Common myeloid progenitor, CD34-positive (primary cell): ENCODE measurements around the gene PTPN2.

Experiments used
- CTCF ChIA-PET: fragments of 350-600 bp; sonication (Branson Sonifier 250); formaldehyde crosslinking; loops from one replicate; lab custom pipeline; 2021; ENCODE audit warnings: antibody characterized with exemption; lab: Charles Lee
- POLR2A ChIA-PET: fragments of 350-600 bp; sonication (Branson Sonifier 250); formaldehyde crosslinking; loops from one replicate; lab custom pipeline; 2021; ENCODE audit warnings: antibody characterized with exemption; lab: Charles Lee
- DNase-seq, 3 donors: peaks; one replicate each; pipeline versions ENCODE4 v3.0.0 to v3.0.0-alpha.2; 2013
- H3K27ac ChIP-seq, 2 experiments: 1 replicate in 1 of 2; 2 replicates in 1 of 2; pipeline ENCODE4 v1.7.0; 2013; ENCODE audit warnings: inconsistent platforms in 2 of 2, low read length in 2 of 2, mild to moderate bottlenecking in 2 of 2, low read depth in 1 of 2, moderate library complexity in 1 of 2; ENCODE audit not compliant: severe bottlenecking in 2 of 2, insufficient read depth in 1 of 2, poor library complexity in 1 of 2
- H3K27me3 ChIP-seq, 5 experiments: replicated peaks in 2 of 5; 1 replicate in 3 of 5; 2 replicates in 2 of 5; pipeline versions ENCODE4 v1.6.1 to v1.7.0; 2013; ENCODE audit warnings: low read length in 4 of 5, mild to moderate bottlenecking in 2 of 5, moderate library complexity in 2 of 5, inconsistent platforms in 1 of 5; ENCODE audit not compliant: insufficient read depth in 5 of 5, control insufficient read depth in 4 of 5
- H3K36me3 ChIP-seq, 4 experiments: 1 replicate in 2 of 4; 2 replicates in 2 of 4; pipeline versions ENCODE4 v1.6.1 to v1.7.0; 2013; ENCODE audit warnings: low read length in 3 of 4, control low read depth in 1 of 4, mild to moderate bottlenecking in 1 of 4; ENCODE audit not compliant: control insufficient read depth in 4 of 4, insufficient read depth in 4 of 4
- H3K4me1 ChIP-seq, 4 experiments: 1 replicate in 3 of 4; 2 replicates in 1 of 4; pipeline versions ENCODE4 v1.6.1 to v1.7.1; 2013; ENCODE audit warnings: low read length in 3 of 4, mild to moderate bottlenecking in 3 of 4, control low read depth in 1 of 4, inconsistent platforms in 1 of 4, moderate library complexity in 1 of 4; ENCODE audit not compliant: control insufficient read depth in 4 of 4, insufficient read depth in 4 of 4; ENCODE audit errors: control extremely low read depth in 1 of 4
- H3K4me3 ChIP-seq, 7 experiments: 1 replicate in 4 of 7; 2 replicates in 3 of 7; pipeline versions ENCODE4 v1.5.1 to v1.7.0; 2013; ENCODE audit warnings: mild to moderate bottlenecking in 7 of 7, low read length in 6 of 7, moderate library complexity in 6 of 7, inconsistent platforms in 2 of 7, low read depth in 2 of 7, control low read depth in 1 of 7; ENCODE audit not compliant: insufficient read depth in 4 of 7, control insufficient read depth in 1 of 7; ENCODE audit errors: extremely low read depth in 1 of 7
- H3K9me3 ChIP-seq, 5 experiments: 1 replicate in 4 of 5; 2 replicates in 1 of 5; pipeline versions ENCODE4 v1.6.1 to v1.7.1; 2013; ENCODE audit warnings: low read length in 4 of 5, mild to moderate bottlenecking in 2 of 5, inconsistent platforms in 1 of 5, low read depth in 1 of 5, moderate library complexity in 1 of 5; ENCODE audit not compliant: control insufficient read depth in 4 of 5, insufficient read depth in 2 of 5; ENCODE audit errors: control extremely low read depth in 1 of 5
- WGBS: methylation state at CpG from one replicate; pipeline ENCODE4 v1.1.5; 2013; ENCODE audit not compliant: insufficient coverage; 5-methylcytosine and 5-hydroxymethylcytosine counted together

Gene PTPN2

GRCh38 chr18:12825230-12825629, 58.8 kb downstream of the PTPN2 start:
- Histone ChIP-seq H3K4me3 (no peak overlapping the region), H3K9me3 (peaks cover 0 to 10% (median 3%) of the 10 kb centered on the region in 5 experiments), H3K27ac (no peak overlapping the region), H3K27me3 (no peaks in the 10 kb centered on the region), H3K36me3 (peaks cover 8 to 76% (median 30%) of the 10 kb centered on the region in 4 experiments), H3K4me1 (no peaks in the 10 kb centered on the region)
- no peak for DNase-seq
- no CpG with 5 or more reads among the region's 2 CpGs for WGBS
- CTCF ChIA-PET, result no interaction called here
- POLR2A ChIA-PET, result no interaction called here

GRCh38 chr18:12823892-12824291, 60.1 kb downstream of the PTPN2 start:
- Histone ChIP-seq H3K9me3 (peaks cover 0 to 10% (median 3%) of the 10 kb centered on the region in 5 experiments), H3K4me1 (no peaks in the 10 kb centered on the region), H3K36me3 (peaks cover 8 to 65% (median 28%) of the 10 kb centered on the region in 4 experiments), H3K4me3 (no peak overlapping the region), H3K27ac (no peak overlapping the region), H3K27me3 (no peaks in the 10 kb centered on the region)
- ChIA-PET CTCF (no interaction called here), POLR2A (no interaction called here)
- WGBS, result 100% methylated on average over 2 of the region's 2 CpGs
- DNase-seq, result no peak

DNA sequence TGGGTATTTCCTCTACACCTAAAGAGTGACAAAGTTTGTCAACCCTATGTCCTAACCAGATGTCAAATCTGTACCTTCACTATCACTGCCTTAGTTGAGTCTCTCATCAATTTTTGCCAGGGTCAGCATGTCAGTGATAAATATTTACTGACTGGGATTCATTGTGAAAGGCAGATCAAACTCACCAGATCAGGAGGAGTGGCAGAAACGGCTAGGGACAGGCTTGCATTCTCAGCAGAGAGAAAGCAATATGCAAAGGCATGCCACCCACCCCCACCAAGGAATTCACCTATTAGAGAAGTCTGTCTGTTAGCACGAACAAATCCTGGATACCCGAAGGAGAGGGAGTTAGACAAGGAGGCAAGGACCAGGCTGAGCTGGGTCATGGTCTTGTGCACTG, 62.6 kb downstream of the PTPN2 start:
- Histone ChIP-seq H3K36me3 (peaks cover 7 to 45% (median 28%) of the 10 kb centered on the region in 4 experiments), H3K27me3 (no peaks in the 10 kb centered on the region), H3K4me1 (no peaks in the 10 kb centered on the region), H3K9me3 (no peaks in the 10 kb centered on the region), H3K27ac (no peak overlapping the region), H3K4me3 (no peak overlapping the region)
- no peak for DNase-seq
- ChIA-PET CTCF (interaction anchor here (0.7 to 1.1 kb wide), 2 partner anchors 12 to 72 kb away, joined by 3 read pairs; no protein-coding TSS in a partner anchor), POLR2A (no interaction called here)
- 100% methylated on average over 2 of the region's 3 CpGs for WGBS

DNA sequence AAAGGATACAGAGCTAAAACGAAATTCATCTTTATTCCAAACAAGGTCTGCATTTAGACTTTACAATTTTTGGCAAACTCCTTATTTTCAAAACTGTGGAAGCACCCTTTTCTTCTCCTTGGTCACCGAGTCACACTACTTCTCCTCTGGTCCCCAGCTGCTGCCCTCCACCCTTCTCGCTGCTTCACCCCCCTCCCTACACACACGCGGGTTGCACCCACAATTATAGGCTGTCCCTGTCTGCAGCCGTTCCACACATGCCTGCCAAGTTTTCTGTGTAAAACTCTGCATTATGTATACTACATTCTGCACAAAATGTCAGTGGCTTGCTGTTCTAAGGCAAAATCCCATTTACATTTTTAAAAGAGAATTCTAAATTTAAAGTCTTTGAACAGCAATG, 63.5 kb downstream of the PTPN2 start:
- Histone ChIP-seq H3K27ac (no peak overlapping the region), H3K36me3 (peaks cover 13 to 52% (median 30%) of the 10 kb centered on the region in 4 experiments), H3K27me3 (no peaks in the 10 kb centered on the region), H3K4me3 (no peak overlapping the region), H3K9me3 (no peaks in the 10 kb centered on the region), H3K4me1 (no peaks in the 10 kb centered on the region)
- WGBS, result 100% methylated on average over 5 of the region's 6 CpGs
- no peak for DNase-seq
- ChIA-PET POLR2A (no interaction called here), CTCF (interaction anchor here (0.7 kb wide), 1 partner anchor 13 kb away, joined by 3 read pairs; no protein-coding TSS in a partner anchor)

- H3K9me3 ChIP-seq, result no peaks in the 10 kb centered on the region
- peaks cover 11 to 55% (median 28%) of the 10 kb centered on the region in 4 experiments for H3K36me3 ChIP-seq
- no peak for DNase-seq
- no peaks in the 10 kb centered on the region for H3K27me3 ChIP-seq
- ChIA-PET POLR2A (no interaction called here), CTCF (no interaction called here)
- 93% methylated on average over 4 of the region's 5 CpGs for WGBS
- no peaks in the 10 kb centered on the region for H3K4me1 ChIP-seq
- no peak overlapping the region for H3K27ac ChIP-seq
- no peak overlapping the region for H3K4me3 ChIP-seq
These were observed 64.2 kb downstream of the PTPN2 start for GRCh38 chr18:12819841-12820240.

- H3K4me1 ChIP-seq, result no peaks in the 10 kb centered on the region
- H3K36me3 ChIP-seq, result peaks cover 10 to 55% (median 28%) of the 10 kb centered on the region in 4 experiments
- ChIA-PET POLR2A (no interaction called here), CTCF (no interaction called here)
- H3K27me3 ChIP-seq, result no peaks in the 10 kb centered on the region
- H3K27ac ChIP-seq, result no peak overlapping the region
- no peak for DNase-seq
- H3K4me3 ChIP-seq, result no peak overlapping the region
- H3K9me3 ChIP-seq, result no peaks in the 10 kb centered on the region
- no CpG with 5 or more reads among the region's 3 CpGs for WGBS
These were observed 64.7 kb downstream of the PTPN2 start for GRCh38 chr18:12819322-12819721.

GRCh38 chr18:12818243-12818642, 65.8 kb downstream of the PTPN2 start:
- Histone ChIP-seq H3K9me3 (no peaks in the 10 kb centered on the region), H3K27ac (no peak overlapping the region), H3K36me3 (peaks cover 10 to 61% (median 24%) of the 10 kb centered on the region in 4 experiments), H3K4me1 (no peaks in the 10 kb centered on the region), H3K27me3 (no peaks in the 10 kb centered on the region), H3K4me3 (no peak overlapping the region)
- WGBS, result 100% methylated on average over 1 of the region's 3 CpGs
- CTCF ChIA-PET, result interaction anchor here (0.6 kb wide), 1 partner anchor 919 kb away, joined by 3 read pairs; no protein-coding TSS in a partner anchor
- no peak for DNase-seq
- POLR2A ChIA-PET, result no interaction called here
